GM21447 (cell line): ENCODE data around the gene SLC34A3.
A peak's percentile ranks its signal among the peaks of the same experiment; 100 is the strongest.
"Not testable (repeated sequence)": the region's sequence is repeated elsewhere in the genome, so short reads cannot be mapped to it uniquely, and the experiment has no call there.

Experiments
- ATAC-seq: cut with Tn5 transposase; IDR thresholded peaks from one replicate; pipeline ENCODE4 v1.9.1; 2021; ENCODE audit not compliant: unreplicated experiment

The SLC34A3 gene

DNA sequence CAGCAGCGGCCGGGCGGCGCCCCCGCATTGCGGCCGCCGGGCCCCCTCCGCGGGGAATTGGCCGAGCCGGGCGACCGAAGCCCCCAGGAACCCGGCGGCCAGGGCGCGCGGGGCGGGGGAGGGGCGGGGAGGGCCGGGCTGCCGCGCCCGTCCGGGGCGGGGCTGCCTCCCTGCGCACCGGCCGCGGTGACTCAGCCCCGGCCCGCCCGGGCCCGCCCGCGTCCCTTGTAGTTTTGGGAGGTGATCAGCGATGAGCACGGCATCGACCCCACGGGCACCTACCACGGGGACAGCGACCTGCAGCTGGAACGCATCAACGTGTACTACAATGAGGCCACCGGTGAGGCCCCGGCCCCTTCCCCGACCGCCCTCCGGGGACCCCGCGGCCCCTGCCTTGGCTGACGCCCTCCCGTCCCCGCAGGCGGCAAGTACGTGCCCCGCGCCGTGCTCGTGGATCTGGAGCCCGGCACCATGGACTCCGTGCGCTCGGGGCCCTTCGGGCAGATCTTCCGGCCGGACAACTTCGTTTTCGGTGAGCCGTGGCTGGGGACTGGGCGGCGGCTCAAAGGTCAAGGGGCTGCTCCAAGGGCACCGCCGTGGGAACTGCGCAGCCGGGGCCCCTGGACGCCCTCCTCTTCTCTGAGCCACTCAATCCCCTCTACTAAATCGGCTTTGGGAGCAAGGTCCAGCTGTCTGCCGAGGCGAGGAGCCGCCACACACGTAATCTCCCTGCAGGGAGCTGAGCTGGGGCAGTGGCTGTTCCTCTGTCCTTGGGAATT is 11.0 kb downstream of the SLC34A3 start:
- peak; percentile 4 for ATAC-seq

GRCh38 chr9:137242269-137243203 is 11.8 kb downstream of the SLC34A3 start:
- no peak for ATAC-seq

DNA sequence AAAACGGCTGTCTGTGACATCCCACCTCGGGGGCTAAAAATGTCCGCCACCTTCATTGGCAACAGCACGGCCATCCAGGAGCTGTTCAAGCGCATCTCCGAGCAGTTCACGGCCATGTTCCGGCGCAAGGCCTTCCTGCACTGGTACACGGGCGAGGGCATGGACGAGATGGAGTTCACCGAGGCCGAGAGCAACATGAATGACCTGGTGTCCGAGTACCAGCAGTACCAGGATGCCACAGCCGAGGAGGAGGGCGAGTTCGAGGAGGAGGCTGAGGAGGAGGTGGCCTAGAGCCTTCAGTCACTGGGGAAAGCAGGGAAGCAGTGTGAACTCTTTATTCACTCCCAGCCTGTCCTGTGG is 12.5 kb downstream of the SLC34A3 start:
- not testable (repeated sequence) for ATAC-seq

DNA sequence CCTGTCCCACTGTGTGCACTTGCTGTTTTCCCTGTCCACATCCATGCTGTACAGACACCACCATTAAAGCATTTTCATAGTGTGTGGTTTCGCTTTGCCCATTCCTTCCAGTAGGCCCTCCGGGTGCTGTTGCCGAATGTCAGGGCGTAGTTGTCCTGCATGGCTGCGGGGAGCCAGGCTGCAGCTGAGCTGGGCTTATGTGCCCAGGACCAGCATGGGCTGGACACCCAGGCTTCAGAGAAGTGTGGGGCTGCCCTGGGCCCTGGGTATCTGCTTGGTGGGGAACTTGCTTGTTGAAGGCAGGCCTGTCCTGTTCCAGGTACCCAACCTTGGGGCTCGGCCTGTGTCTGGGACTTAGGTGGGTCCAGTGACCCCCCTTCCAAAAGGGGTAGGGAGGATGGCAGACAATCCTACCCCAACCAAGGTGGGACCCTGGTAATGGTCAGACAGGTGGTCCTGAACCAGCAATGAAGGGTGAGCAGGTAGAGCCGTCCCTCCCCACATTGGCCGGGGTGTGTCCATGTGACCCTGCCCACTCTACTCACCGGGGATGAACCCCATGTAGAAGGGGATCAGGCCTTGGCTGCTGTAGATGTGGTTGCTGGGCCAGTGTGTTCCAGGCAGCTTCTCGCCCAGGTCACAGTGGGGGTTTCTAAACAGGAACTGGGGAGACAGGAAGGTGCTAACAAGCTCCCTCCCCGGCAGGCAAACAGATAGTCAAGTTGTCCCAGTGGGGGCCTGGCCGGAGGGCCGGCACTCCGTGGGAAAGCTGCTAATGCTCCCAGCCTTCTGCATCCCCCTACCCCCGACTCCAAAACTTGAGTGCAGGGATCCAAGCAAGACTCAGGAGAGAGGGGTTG is 13.2 kb downstream of the SLC34A3 start:
- ATAC-seq: no peak

DNA sequence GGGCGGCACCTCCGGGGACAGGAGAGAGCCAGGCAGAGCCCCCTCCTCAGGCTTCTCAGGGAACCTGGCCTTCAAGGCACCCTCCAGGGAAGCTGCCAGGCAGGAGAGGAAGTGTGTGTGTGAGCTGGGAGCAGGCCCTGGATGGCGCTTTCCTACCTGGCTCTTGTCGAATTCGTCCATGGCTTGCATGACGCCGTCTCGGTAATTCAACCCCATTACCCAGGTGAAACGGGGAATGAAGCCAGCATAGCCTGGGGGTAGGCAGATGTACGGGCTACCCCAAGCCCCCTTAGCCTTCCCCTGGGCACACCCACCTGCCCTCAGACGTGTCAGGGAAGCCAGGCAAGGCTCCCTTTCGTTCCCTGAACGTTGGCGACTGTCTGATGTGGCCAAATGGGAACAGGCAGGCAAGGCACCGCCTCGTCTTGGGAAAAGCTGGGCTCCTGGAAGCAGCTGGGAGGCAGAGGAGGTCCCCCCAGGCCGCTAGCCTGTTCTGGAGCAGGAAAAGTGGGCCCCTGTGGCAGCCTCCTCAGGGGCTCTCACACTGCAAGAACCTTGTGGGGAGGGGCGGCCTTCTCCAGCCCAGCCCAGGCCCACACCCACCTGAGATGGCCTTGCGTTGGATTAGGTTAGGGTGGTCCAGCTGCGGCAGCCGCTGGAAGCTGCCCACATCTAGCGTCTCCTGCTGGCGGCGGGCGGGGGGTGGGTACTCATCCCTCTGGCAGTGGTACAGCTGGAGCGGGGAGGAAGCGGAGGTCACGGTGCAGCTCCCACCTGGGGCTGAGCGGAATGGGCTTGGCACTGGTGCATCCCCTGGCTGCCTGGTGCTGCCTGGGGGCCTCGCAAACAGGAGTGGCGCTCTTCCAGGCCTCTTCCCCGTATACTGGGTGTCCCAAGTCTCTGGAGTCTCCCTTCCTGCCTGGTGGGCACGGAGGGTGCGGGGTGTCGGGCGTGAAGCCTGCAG is 14.1 kb downstream of the SLC34A3 start:
- no peak for ATAC-seq

GRCh38 chr9:137245450-137246421 is 15.0 kb downstream of the SLC34A3 start:
- ATAC-seq: no peak

GRCh38 chr9:137247135-137247915 is 16.6 kb downstream of the SLC34A3 start:
- no peak for ATAC-seq

- ATAC-seq: no peak
Observed at GRCh38 chr9:137247916-137248175, 17.1 kb downstream of the SLC34A3 start.

DNA sequence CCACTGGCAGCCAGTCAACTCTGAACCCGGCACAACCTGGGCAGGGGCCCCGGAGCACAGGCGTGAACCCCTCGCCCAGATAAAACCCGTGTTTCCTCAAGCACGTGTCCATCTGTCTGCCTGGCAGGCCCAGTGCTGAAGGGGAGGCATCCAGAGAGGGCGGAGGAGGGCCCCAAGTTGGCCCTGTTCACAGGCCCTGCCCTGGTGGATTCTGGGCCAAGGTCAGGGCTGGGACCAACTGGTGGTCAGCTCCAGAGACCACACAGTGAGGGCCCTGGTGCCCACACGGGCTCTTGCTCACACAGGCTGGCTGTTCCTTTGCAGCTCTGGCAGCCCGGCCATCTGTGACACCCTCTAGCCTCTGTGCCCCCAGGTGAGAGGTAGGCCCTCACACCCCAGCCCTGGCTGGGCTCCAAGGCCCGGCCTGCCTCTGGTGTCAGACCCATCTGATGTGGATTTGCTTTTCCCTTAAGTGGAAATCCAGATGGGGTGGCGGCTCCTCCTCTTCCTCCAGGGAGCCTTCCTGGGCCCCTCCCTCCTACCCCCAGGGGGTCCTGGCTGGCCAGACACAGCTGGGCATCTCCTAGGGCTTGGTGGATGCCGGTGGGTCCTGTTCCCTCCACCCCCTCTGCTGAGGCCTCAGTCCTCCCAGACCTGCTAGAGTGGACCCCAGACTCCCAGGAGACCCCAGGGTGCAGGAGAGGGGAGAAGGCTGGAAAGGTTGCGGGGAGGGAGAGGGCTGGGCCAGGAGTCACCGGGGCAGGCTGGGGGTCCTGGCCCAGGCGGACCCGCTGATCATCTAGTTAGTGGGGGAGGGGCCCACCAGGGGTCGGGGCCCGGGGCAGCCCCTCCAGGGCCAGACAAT is 19.9 kb downstream of the SLC34A3 start:
- ATAC-seq: no peak

DNA sequence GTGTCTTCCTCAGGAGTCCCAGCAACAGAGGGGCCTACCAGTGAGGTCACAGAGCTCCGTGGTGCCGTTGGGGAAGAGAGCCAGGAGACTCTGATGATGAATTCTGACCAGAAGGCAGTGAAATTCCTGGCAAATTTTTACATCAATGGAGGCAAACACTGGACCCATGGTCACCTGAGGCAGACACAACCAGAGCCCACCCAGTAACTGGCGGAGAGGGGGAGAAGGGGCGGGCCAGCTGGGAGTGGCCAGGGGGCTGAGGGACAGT is 20.4 kb downstream of the SLC34A3 start, which contains the start of gene STPG3:
STPG3 (plus strand) TSS at position 93 of the 268 bp plus-strand sequence; CDS start at position 94, 1 bp downstream.
- ATAC-seq: no peak

DNA sequence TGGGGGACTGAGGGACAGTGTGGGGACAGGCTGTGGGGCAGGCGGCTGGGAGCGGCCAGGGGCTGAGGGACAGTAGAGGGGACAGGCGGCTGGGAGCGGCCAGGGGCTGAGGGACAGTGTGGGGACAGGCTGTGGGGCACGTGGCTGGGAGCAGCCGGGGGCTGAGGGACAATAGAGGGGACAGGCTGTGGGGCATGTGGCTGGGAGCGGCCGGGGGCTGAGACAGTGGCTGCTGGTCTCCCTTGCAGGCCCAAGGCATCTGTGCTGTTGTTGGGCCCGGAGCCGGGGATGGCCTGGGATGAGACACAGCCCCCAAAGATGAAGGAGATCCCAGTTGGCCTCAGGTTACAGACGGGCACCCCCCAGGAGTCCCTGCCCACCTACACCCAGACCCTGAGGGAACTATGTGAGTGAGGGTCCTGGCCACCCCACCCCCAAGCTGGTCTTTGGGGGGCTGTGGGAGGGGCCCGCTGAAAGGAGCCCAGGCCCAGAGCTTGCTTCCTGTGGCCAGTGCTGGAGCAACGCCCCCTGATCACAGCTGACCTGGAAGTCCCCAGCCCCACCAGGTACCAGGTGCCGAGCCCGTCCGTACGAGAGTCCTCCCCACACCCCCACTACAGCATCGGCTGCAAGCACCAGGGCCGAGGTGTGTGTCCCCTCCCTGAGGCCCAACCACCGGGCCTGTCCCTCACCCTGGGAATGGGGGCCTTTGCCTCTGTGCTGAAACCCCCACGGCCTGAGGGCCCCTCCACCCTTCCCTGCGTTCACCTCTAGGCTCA is 21.0 kb downstream of the SLC34A3 start:
- ATAC-seq: no peak

DNA sequence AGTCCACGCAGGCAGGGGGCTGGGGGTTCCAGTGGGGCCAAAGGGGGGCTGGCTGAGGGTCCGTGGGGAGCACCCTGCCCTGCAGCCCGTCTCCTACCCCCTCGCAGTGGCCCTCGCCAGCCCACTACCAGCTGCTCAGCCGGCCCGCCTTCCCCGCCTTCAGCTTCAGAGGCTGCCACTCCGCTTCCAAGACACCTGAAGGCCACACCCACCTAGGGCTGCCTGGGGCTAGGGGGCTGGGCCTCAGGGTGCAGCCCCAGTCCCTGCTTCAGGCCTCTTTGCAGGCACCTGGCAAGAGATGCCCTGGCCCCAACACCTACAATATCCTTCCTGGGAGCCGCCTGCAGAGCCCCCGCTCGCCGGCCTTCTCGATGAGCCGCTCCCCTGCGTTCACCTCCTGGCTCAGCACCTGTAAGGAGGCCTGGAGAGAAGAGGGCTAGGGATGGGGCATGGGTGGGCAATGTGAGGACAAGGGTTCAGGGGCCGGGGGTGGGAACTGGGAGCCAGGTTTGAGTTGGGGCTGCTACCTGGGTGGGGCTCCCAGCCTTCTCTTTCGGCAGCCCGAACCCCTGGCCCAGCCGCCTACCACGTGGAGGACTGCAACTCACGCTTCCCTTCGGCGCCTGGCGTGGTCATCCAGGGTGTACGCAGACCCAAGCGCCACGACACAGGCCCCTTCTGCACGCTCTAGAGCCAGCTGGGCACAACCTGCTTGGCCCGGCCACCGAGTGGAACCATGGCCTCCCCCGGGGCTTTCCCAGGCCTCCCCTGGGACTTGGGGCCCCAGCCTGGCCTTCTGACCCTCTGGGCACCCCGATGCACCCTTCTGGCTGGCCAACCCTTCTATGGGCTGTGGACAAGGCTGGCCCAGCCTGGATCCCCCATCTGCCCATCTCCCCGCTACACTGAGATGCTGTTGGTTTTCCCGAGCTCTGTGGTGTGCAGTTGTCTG is 22.1 kb downstream of the SLC34A3 start:
- no peak for ATAC-seq

DNA sequence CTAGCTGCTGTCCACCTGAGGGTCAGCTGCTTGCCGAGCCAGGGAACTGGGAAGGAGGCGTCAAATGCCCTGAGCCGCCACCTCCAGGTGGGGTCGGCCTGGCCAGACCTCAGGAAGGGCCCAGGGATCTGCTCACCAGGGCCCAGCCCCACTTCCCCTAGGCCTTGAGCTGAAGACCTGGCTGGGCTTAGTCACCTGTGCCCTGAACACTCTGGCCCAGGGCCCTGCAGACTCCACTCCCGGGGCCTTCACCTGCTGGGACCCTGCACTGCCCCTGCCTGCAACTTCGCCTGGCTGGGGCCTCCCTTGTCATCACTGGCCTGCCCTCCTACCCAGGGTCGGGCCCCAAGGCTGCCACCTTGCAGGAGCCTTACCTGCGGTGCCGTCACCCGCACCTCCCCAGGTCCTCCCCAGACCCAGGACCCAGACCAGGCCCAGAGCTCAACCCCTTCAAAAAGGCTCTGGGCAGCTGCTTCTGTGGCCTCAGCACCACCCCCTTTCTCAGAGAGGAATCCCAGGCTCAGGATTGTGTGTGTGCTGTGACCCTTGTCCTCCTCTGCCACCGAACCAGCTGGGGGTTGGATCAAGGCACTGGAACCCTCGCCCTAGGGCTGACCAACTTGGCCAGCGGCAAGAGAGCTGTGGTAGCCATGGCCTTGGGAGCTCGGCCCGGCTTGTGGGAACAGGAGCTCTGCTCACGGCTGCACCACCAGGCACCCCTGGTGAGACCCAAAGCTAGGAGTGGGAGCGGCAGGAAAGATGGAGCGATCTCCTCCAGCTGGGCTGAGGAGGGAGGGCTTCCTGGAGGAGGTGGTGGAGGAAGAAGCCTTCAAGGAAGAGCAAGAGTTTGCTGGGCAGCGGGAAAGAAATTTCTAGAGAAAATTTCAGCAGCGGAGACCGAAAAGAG is 23.3 kb downstream of the SLC34A3 start:
- no peak for ATAC-seq

GRCh38 chr9:137254624-137255447 is 24.1 kb downstream of the SLC34A3 start, which contains the start of gene NELFB:
NELFB (plus strand) TSS chr9:137255327.
- peak; percentile 73 for ATAC-seq
